ENCODE results near the gene ADCYAP1. TPM values are rescaled to one million over a fixed set of nuclear protein-coding genes. Genes with fewer than 3 reads are reported as not detected.

Gene ADCYAP1
- total and polyA plus RNA-seq, 4 experiments from 2014 or later: not detected

GRCh38 chr18:926946-927345 is 22.3 kb downstream of the ADCYAP1 start:
- Mint-ChIP-seq H3K4me3 (no peak overlapping the region), H3K27me3 (peaks cover 14 to 32% of the 10 kb centered on the region in 2 donors), H3K36me3 (no peaks in the 10 kb centered on the region), H3K27ac (no peak overlapping the region), H3K4me1 (no peaks in the 10 kb centered on the region), H3K9me3 (peaks cover 0 to 6% (median 0%) of the 10 kb centered on the region in 8 donors)
- Histone ChIP-seq H3K9me3 (ENCODE audit: control insufficient read depth in 1 of 2, low read length in 2 of 2) (no peaks in the 10 kb centered on the region), H3K27ac (ENCODE audit: low read depth, low read length) (no peak overlapping the region), H3K36me3 (ENCODE audit: insufficient read depth, low read length) (no peaks in the 10 kb centered on the region), H3K4me1 (ENCODE audit: insufficient read depth, low read length) (no peaks in the 10 kb centered on the region), H3K4me3 (ENCODE audit: low read length in 2 of 2) (no peak overlapping the region), H3K27me3 (ENCODE audit: insufficient read depth, low read length) (no peaks in the 10 kb centered on the region)
- CTCF ChIA-PET (ENCODE audit: partially characterized antibody): no interaction called here
- intact Hi-C loops (cut with micrococcal nuclease): no loop called here
- POLR2A ChIA-PET (ENCODE audit: partially characterized antibody): no interaction called here
- DNase-seq: no peak

GRCh38 chr18:933082-933481 is 28.4 kb downstream of the ADCYAP1 start:
- H3K4me3 Mint-ChIP-seq: no peak overlapping the region
- H3K4me1 Mint-ChIP-seq: no peaks in the 10 kb centered on the region
- Histone ChIP-seq H3K4me1 (ENCODE audit: insufficient read depth, low read length) (no peaks in the 10 kb centered on the region), H3K27me3 (ENCODE audit: insufficient read depth, low read length) (no peaks in the 10 kb centered on the region), H3K36me3 (ENCODE audit: insufficient read depth, low read length) (no peaks in the 10 kb centered on the region), H3K9me3 (ENCODE audit: control insufficient read depth in 1 of 2, low read length in 2 of 2) (no peaks in the 10 kb centered on the region), H3K27ac (ENCODE audit: low read depth, low read length) (no peak overlapping the region), H3K4me3 (ENCODE audit: low read length in 2 of 2) (no peak overlapping the region)
- H3K36me3 Mint-ChIP-seq: no peaks in the 10 kb centered on the region
- no peak overlapping the region for H3K27ac Mint-ChIP-seq
- H3K27me3 Mint-ChIP-seq: peaks cover 5 to 19% of the 10 kb centered on the region in 2 donors
- DNase-seq: no peak
- intact Hi-C loops (cut with micrococcal nuclease): no loop called here
- H3K9me3 Mint-ChIP-seq: peaks cover 0 to 5% (median 0%) of the 10 kb centered on the region in 8 donors
- ChIA-PET CTCF (ENCODE audit: partially characterized antibody) (interaction anchor here (1.4 to 1.5 kb wide), 2 partner anchors 12 to 29 kb away, joined by 3 to 4 read pairs; no protein-coding TSS in a partner anchor), POLR2A (ENCODE audit: partially characterized antibody) (no interaction called here)

DNA sequence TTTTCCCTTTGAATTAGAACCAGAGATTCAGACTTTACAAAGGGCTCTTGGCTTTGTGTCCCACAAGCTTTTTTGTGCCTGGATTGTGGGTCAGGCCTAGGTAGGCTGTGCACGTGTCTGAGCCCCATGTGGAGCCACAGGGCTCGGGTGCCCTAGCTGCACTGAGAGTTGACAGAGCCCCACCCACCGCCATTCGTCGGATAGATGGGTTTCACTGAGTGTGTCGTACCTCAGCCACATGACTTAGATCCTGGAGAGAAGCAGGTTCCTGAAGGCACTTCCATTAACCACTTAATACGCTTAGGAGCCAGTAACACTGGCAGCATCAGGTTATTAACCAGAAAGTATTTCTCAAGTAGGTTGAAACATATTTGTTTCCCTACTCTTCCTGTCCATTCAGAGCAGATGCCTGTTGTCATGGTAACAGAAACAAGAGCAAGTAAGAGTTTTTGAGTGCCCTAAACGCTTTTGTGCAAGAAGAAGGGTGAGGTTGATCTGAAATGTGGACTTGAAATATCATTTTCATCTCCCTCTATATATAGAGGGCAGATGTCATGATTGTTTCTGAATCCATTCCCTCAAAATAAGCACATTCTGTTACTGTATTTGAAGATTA is 30.0 kb downstream of the ADCYAP1 start:
- no peaks in the 10 kb centered on the region for H3K4me1 ChIP-seq (ENCODE audit: insufficient read depth, low read length)
- ChIA-PET CTCF (ENCODE audit: partially characterized antibody) (interaction anchor here (1.4 to 1.5 kb wide), 2 partner anchors 13 to 27 kb away, joined by 3 to 4 read pairs; no protein-coding TSS in a partner anchor), POLR2A (ENCODE audit: partially characterized antibody) (no interaction called here)
- Mint-ChIP-seq H3K4me1 (no peaks in the 10 kb centered on the region), H3K4me3 (no peak overlapping the region), H3K27ac (no peak overlapping the region), H3K36me3 (no peaks in the 10 kb centered on the region), H3K9me3 (peaks cover 0 to 5% (median 0%) of the 10 kb centered on the region in 8 donors), H3K27me3 (peaks cover 5 to 18% of the 10 kb centered on the region in 2 donors)
- no peaks in the 10 kb centered on the region for H3K9me3 ChIP-seq (ENCODE audit: control insufficient read depth in 1 of 2, low read length in 2 of 2)
- H3K27me3 ChIP-seq (ENCODE audit: insufficient read depth, low read length): no peaks in the 10 kb centered on the region
- H3K4me3 ChIP-seq (ENCODE audit: low read length in 2 of 2): no peak overlapping the region
- no peaks in the 10 kb centered on the region for H3K36me3 ChIP-seq (ENCODE audit: insufficient read depth, low read length)
- no peak overlapping the region for H3K27ac ChIP-seq (ENCODE audit: low read depth, low read length)
- intact Hi-C loops (cut with micrococcal nuclease): no loop called here
- DNase-seq: no peak

DNA sequence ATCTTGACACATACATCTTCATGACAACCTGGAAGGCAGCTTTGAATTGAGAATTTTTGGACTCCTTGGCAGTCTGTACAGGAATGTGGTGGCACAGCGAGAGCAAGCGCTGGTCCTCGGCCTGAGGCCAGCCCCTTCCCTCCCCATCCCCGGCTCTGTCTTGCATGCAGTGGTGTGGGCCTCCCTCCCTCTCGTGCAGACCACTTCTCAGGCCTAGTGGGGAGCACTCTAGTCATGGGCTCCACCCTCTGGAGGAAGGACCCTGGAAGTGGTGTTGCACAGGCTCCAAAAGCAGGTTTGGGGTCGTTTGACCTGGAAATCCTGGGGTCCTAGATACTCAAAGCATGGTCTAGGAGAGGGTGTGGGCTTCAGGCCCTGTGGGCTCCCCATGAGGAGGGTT is 32.3 kb downstream of the ADCYAP1 start:
- H3K9me3 Mint-ChIP-seq: peaks cover 0 to 5% (median 0%) of the 10 kb centered on the region in 8 donors
- Histone ChIP-seq H3K36me3 (ENCODE audit: insufficient read depth, low read length) (no peaks in the 10 kb centered on the region), H3K4me1 (ENCODE audit: insufficient read depth, low read length) (no peaks in the 10 kb centered on the region), H3K27me3 (ENCODE audit: insufficient read depth, low read length) (no peaks in the 10 kb centered on the region), H3K27ac (ENCODE audit: low read depth, low read length) (no peak overlapping the region), H3K9me3 (ENCODE audit: control insufficient read depth in 1 of 2, low read length in 2 of 2) (no peaks in the 10 kb centered on the region), H3K4me3 (ENCODE audit: low read length in 2 of 2) (no peak overlapping the region)
- intact Hi-C loops (cut with micrococcal nuclease): no loop called here
- no peaks in the 10 kb centered on the region for H3K4me1 Mint-ChIP-seq
- no peak overlapping the region for H3K4me3 Mint-ChIP-seq
- no peak overlapping the region for H3K27ac Mint-ChIP-seq
- H3K36me3 Mint-ChIP-seq: no peaks in the 10 kb centered on the region
- CTCF ChIA-PET (ENCODE audit: partially characterized antibody): no interaction called here
- peaks cover 4 to 24% of the 10 kb centered on the region in 2 donors for H3K27me3 Mint-ChIP-seq
- DNase-seq: no peak
- POLR2A ChIA-PET (ENCODE audit: partially characterized antibody): no interaction called here

DNA sequence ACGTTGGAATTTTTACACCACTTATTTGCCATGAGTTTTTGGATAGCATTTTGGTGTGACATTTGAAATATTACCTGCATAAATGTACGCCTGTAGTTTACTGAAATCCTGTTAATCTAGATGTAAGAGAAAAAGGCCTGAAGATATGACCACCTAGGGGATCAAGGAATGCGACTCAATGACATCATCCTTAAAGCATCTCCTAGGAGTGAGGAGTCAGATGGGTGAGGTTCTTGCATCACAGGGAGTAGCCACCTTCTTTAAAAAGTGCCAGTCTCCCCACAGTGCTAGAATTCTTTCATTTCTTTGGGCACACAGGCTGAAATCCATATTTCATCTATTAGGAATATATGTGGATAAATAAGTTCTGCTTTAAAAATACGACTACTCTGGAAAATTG is 34.5 kb downstream of the ADCYAP1 start:
- Histone ChIP-seq H3K4me3 (ENCODE audit: low read length in 2 of 2) (no peak overlapping the region), H3K36me3 (ENCODE audit: insufficient read depth, low read length) (no peaks in the 10 kb centered on the region), H3K27me3 (ENCODE audit: insufficient read depth, low read length) (no peaks in the 10 kb centered on the region), H3K4me1 (ENCODE audit: insufficient read depth, low read length) (no peaks in the 10 kb centered on the region), H3K9me3 (ENCODE audit: control insufficient read depth in 1 of 2, low read length in 2 of 2) (no peaks in the 10 kb centered on the region), H3K27ac (ENCODE audit: low read depth, low read length) (no peak overlapping the region)
- H3K36me3 Mint-ChIP-seq: no peaks in the 10 kb centered on the region
- DNase-seq: no peak
- H3K4me3 Mint-ChIP-seq: no peak overlapping the region
- ChIA-PET CTCF (ENCODE audit: partially characterized antibody) (no interaction called here), POLR2A (ENCODE audit: partially characterized antibody) (no interaction called here)
- H3K9me3 Mint-ChIP-seq: peaks cover 0 to 5% (median 0%) of the 10 kb centered on the region in 8 donors
- peaks cover 4 to 18% of the 10 kb centered on the region in 2 donors for H3K27me3 Mint-ChIP-seq
- no peak overlapping the region for H3K27ac Mint-ChIP-seq
- H3K4me1 Mint-ChIP-seq: no peaks in the 10 kb centered on the region
- intact Hi-C loops (cut with micrococcal nuclease): no loop called here

- Mint-ChIP-seq H3K27ac (no peak overlapping the region), H3K36me3 (no peaks in the 10 kb centered on the region), H3K27me3 (peaks cover 4 to 18% of the 10 kb centered on the region in 2 donors), H3K4me3 (no peak overlapping the region), H3K4me1 (no peaks in the 10 kb centered on the region), H3K9me3 (peaks cover 0 to 5% (median 0%) of the 10 kb centered on the region in 8 donors)
- DNase-seq: no peak
- H3K9me3 ChIP-seq (ENCODE audit: control insufficient read depth in 1 of 2, low read length in 2 of 2): no peaks in the 10 kb centered on the region
- no peaks in the 10 kb centered on the region for H3K27me3 ChIP-seq (ENCODE audit: insufficient read depth, low read length)
- ChIA-PET POLR2A (ENCODE audit: partially characterized antibody) (no interaction called here), CTCF (ENCODE audit: partially characterized antibody) (no interaction called here)
- H3K4me3 ChIP-seq (ENCODE audit: low read length in 2 of 2): no peak overlapping the region
- intact Hi-C loops (cut with micrococcal nuclease): no loop called here
- H3K4me1 ChIP-seq (ENCODE audit: insufficient read depth, low read length): no peaks in the 10 kb centered on the region
- H3K27ac ChIP-seq (ENCODE audit: low read depth, low read length): no peak overlapping the region
- no peaks in the 10 kb centered on the region for H3K36me3 ChIP-seq (ENCODE audit: insufficient read depth, low read length)
Measured at GRCh38 chr18:939958-940357, 35.3 kb downstream of the ADCYAP1 start.

GRCh38 chr18:941331-941730 is 36.7 kb downstream of the ADCYAP1 start:
- Histone ChIP-seq H3K9me3 (ENCODE audit: control insufficient read depth in 1 of 2, low read length in 2 of 2) (no peaks in the 10 kb centered on the region), H3K27me3 (ENCODE audit: insufficient read depth, low read length) (no peaks in the 10 kb centered on the region), H3K27ac (ENCODE audit: low read depth, low read length) (no peak overlapping the region), H3K4me1 (ENCODE audit: insufficient read depth, low read length) (no peaks in the 10 kb centered on the region), H3K36me3 (ENCODE audit: insufficient read depth, low read length) (no peaks in the 10 kb centered on the region), H3K4me3 (ENCODE audit: low read length in 2 of 2) (no peak overlapping the region)
- no peaks in the 10 kb centered on the region for H3K36me3 Mint-ChIP-seq
- no peak overlapping the region for H3K27ac Mint-ChIP-seq
- peaks cover 0 to 5% (median 0%) of the 10 kb centered on the region in 8 donors for H3K9me3 Mint-ChIP-seq
- H3K4me1 Mint-ChIP-seq: no peaks in the 10 kb centered on the region
- H3K4me3 Mint-ChIP-seq: no peak overlapping the region
- DNase-seq: no peak
- H3K27me3 Mint-ChIP-seq: peaks cover 3 to 14% of the 10 kb centered on the region in 2 donors
- ChIA-PET CTCF (ENCODE audit: partially characterized antibody) (no interaction called here), POLR2A (ENCODE audit: partially characterized antibody) (no interaction called here)
- intact Hi-C loops (cut with micrococcal nuclease): no loop called here

Measured in CD4-positive, alpha-beta memory T cell (primary cell).